Colonic mucosa (tissue), 4 donors: ENCODE results near the gene USP36. TPM values are rescaled to one million over a fixed set of nuclear protein-coding genes. Genes with fewer than 3 reads are reported as not detected.

Source experiments
- DNase-seq: peaks from one replicate; pipeline ENCODE4 v3.0.0-alpha.2; 2020
- H3K27ac ChIP-seq: fragments of 200-600 bp; one replicate; pipeline ENCODE4 v1.8.0; 2021
- H3K27me3 ChIP-seq: fragments of 200-600 bp; one replicate; pipeline ENCODE4 v1.8.0; 2021
- H3K36me3 ChIP-seq: fragments of 200-600 bp; one replicate; pipeline ENCODE4 v1.8.0; 2021
- H3K4me1 ChIP-seq: fragments of 200-600 bp; one replicate; pipeline ENCODE4 v1.8.0; 2021; ENCODE audit warnings: mild to moderate bottlenecking
- H3K4me3 ChIP-seq: fragments of 200-600 bp; one replicate; pipeline ENCODE4 v1.8.0; 2021
- H3K9ac ChIP-seq, 2 donors: one replicate each; pipeline ENCODE4 v1.7.0; 2013; ENCODE audit warnings: control low read depth in 2 of 2, low read depth in 2 of 2, low read length in 2 of 2
- H3K9me3 ChIP-seq: fragments of 200-600 bp; one replicate; pipeline ENCODE4 v1.8.0; 2021
- CTCF ChIP-seq: fragments of 200-600 bp; IDR thresholded peaks from one replicate; pipeline ENCODE4 v1.8.0; 2022; ENCODE audit warnings: antibody characterized with exemption, mild to moderate bottlenecking
- intact Hi-C: fragments of 100-400 bp; cut with DNase I; formaldehyde crosslinking; loops from one replicate; pipeline ENCODE4 v1.14.1; 2022
- total RNA-seq, 2 donors: library from RNA; stranded (reverse); fragmentation: NEBNext Ultra II Directional in 1 of 2; extraction: Animal tissue kit (Norgen Biotek cat#: 25700) in 1 of 2; gene quantifications; one replicate each; pipeline ENCODE4 v1.2.1, GENCODE V29; 2021
- donor health status: healthy.
- donor health status: DM: no; HTN: no; CAD: no.
- donor health status: DM: no; HTN: no; CAD: no.

USP36 gene
- total RNA-seq, 2 donors from 2014 or later, result 27.4 to 32.6 TPM

DNA sequence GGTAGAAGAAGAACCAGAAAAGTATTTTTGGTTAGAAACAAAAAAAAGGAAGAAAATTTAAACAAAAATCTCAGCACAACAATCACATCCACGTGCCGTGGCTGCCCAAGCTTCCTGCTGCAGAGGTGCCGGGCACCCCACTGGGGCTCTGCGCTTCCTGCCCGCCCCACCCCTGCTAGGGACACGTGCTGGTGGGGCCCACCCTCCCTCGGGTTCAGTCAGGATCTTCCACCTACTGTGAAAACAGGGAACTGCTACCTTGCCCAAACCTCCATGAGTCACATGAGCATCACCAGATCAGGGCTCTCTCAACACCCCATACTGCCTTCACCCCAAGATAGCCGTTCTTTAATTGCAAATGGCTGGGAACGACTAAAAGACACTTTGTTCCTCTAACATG is 34.2 kb downstream of the USP36 start:
- Histone ChIP-seq H3K27ac (no peak overlapping the region), H3K27me3 (no peaks in the 10 kb centered on the region), H3K36me3 (peaks cover 16% of the 10 kb centered on the region), H3K4me3 (no peak overlapping the region), H3K4me1 (no peaks in the 10 kb centered on the region), H3K9me3 (no peaks in the 10 kb centered on the region), H3K9ac (no peak overlapping the region)
- TF ChIP-seq CTCF, result no peak
- intact Hi-C loops, result no loop called here
- DNase-seq, result no peak

GRCh38 chr17:78805301-78805700 is 35.3 kb downstream of the USP36 start:
- no peak for TF ChIP-seq CTCF
- H3K27me3 ChIP-seq, result no peaks in the 10 kb centered on the region
- H3K36me3 ChIP-seq, result peaks cover 16% of the 10 kb centered on the region
- H3K4me3 ChIP-seq, result no peak overlapping the region
- no peaks in the 10 kb centered on the region for H3K9me3 ChIP-seq
- no peaks in the 10 kb centered on the region for H3K4me1 ChIP-seq
- DNase-seq, result no peak
- intact Hi-C loops, result no loop called here
- H3K27ac ChIP-seq, result no peak overlapping the region
- H3K9ac ChIP-seq, result no peak overlapping the region

DNA sequence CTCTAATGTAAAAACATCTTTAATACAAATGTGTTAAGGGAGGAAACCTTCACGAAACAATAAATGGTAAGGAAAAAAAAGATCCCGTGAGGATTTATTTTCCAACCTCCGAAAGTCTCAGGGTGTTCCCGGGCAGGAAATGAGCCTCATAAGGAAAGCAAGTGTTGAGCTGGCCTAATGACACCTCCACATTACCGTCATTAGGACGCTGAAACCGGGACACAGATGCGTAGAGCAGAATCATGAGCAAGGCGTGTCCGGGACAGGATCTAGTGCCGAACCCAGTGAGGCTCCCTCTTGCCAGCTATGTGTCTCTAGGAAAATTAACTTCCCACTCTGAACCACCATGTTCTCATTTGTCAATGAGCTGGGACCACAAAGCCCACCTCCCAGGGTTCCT is 35.8 kb downstream of the USP36 start:
- no peak overlapping the region for H3K4me3 ChIP-seq
- no peak for DNase-seq
- no peaks in the 10 kb centered on the region for H3K27me3 ChIP-seq
- intact Hi-C loops, result no loop called here
- H3K4me1 ChIP-seq, result no peaks in the 10 kb centered on the region
- H3K9ac ChIP-seq, result peak overlapping the region in 1 of 2 donors; percentile 34
- peaks cover 16% of the 10 kb centered on the region for H3K36me3 ChIP-seq
- H3K9me3 ChIP-seq, result no peaks in the 10 kb centered on the region
- no peak for TF ChIP-seq CTCF
- no peak overlapping the region for H3K27ac ChIP-seq

GRCh38 chr17:78803186-78803845 is 37.3 kb downstream of the USP36 start:
- TF ChIP-seq CTCF, result no peak
- peak; percentile 27 for DNase-seq
- Histone ChIP-seq H3K27me3 (no peaks in the 10 kb centered on the region), H3K4me3 (no peak overlapping the region), H3K9me3 (no peaks in the 10 kb centered on the region), H3K9ac (no peak overlapping the region), H3K4me1 (no peaks in the 10 kb centered on the region), H3K27ac (no peak overlapping the region), H3K36me3 (peaks cover 16% of the 10 kb centered on the region)
- intact Hi-C loops, result no loop called here

DNA sequence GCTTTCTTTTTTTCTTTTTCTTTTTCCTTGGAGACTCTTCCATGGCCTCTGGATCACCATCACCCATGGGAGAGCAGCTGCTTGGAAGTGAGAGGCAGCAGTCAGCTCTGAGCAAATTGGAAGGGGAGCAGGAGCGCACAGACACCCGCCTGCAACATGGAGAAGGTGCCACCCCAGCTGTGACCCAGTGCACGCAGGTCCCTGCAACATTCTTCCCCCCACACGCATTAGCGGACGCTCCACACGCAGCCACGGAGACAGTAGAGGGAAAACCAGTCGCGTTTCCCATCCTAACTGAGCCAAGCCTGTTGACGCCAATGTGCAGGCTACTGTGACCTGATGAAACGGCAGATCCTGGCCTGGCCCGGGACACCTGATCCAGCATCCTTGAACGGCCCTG is 38.2 kb downstream of the USP36 start:
- H3K36me3 ChIP-seq, result peaks cover 16% of the 10 kb centered on the region
- H3K9ac ChIP-seq, result no peak overlapping the region
- no peak for DNase-seq
- H3K27me3 ChIP-seq, result no peaks in the 10 kb centered on the region
- H3K4me1 ChIP-seq, result no peaks in the 10 kb centered on the region
- intact Hi-C loops, result no loop called here
- no peaks in the 10 kb centered on the region for H3K9me3 ChIP-seq
- no peak overlapping the region for H3K27ac ChIP-seq
- no peak for TF ChIP-seq CTCF
- no peak overlapping the region for H3K4me3 ChIP-seq
